ENCODE results near the gene XPNPEP1. TPM values are rescaled to one million over a fixed set of nuclear protein-coding genes. Genes with fewer than 3 reads are reported as not detected.

The XPNPEP1 gene
- total RNA-seq, 1 experiment from 2014 or later: 71.3 TPM

DNA sequence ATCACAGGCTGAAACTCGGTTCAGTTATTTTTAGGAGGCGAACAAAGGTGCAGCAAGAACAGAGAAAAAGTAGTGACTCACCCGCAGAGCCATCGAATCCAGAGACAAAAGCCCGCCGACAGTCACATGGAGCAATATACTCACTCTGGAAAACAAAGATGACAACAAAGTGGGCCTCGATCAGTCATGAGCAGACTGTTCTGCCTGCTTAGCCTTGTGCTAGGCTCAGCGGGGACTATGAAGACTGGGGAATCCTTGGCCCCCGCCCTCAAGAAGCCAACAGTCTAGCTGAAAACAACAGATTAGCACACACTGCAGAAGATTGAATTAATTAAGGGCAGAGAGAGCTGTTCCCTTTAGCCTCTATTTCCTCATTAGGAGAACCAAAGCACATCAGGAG is 30.4 kb downstream of the XPNPEP1 start:
- no CpG with 5 or more reads among the region's 9 CpGs for WGBS (ENCODE audit: extremely low coverage, insufficient read length, low lambda C conversion rate)
- H4K5ac ChIP-seq (ENCODE audit: insufficient read length, low read depth, low read length): peak overlapping the region; percentile 17
- no peak overlapping the region for H2BK120ac ChIP-seq (ENCODE audit: low read depth, low read length, poor library complexity, severe bottlenecking)
- no peak overlapping the region for H3K4ac ChIP-seq (ENCODE audit: low read depth, low read length)
- no peak overlapping the region for H2BK5ac ChIP-seq (ENCODE audit: insufficient read length, low read length)
- H4K91ac ChIP-seq (ENCODE audit: insufficient read length, low read depth, low read length): no peak overlapping the region
- no peaks in the 10 kb centered on the region for H3K79me2 ChIP-seq (ENCODE audit: insufficient read depth, low read length)
- H2BK20ac ChIP-seq (ENCODE audit: low read depth, low read length, poor library complexity, severe bottlenecking): no peak overlapping the region
- no peaks in the 10 kb centered on the region; the same call in 1 of the 2 replicates for H3K4me1 ChIP-seq (ENCODE audit: insufficient read depth, low read length)
- no peak overlapping the region for H2AK5ac ChIP-seq (ENCODE audit: insufficient read length, low read length)
- no peak overlapping the region for H3K18ac ChIP-seq (ENCODE audit: insufficient read length, low read depth, low read length)
- no peaks in the 10 kb centered on the region for H3K9me3 ChIP-seq (ENCODE audit: control insufficient read depth, low read depth, low read length)
- Mint-ChIP-seq H3K36me3 (ENCODE audit: insufficient read depth in 1 of 3, low read depth in 3 of 3) (peaks cover 9 to 37% (median 34%) of the 10 kb centered on the region in 3 experiments), H3K27ac (peak overlapping the region; percentile 85 to 97 (median 90); a peak in 6 of 7 replicates), H3K4me1 (peaks cover 18 to 31% of the 10 kb centered on the region in 2 experiments), H3K4me3 (no peak overlapping the region), H3K9me3 (no peaks in the 10 kb centered on the region; a peak in 1 of 5 replicates), H3K27me3 (ENCODE audit: low read depth) (no peaks in the 10 kb centered on the region)
- H3T11ph ChIP-seq (ENCODE audit: low read length): no peak overlapping the region
- H3K27ac ChIP-seq (ENCODE audit: insufficient read length, low read depth, low read length): no peak overlapping the region
- no peaks in the 10 kb centered on the region for H4K20me1 ChIP-seq (ENCODE audit: control insufficient read depth, insufficient read depth, insufficient read length)
- no peak overlapping the region for H3K4me2 ChIP-seq (ENCODE audit: insufficient read depth, insufficient read length, low read length)
- no peaks in the 10 kb centered on the region for H3K27me3 ChIP-seq (ENCODE audit: insufficient read depth, low read length)
- TF ChIP-seq, protein P1, sequence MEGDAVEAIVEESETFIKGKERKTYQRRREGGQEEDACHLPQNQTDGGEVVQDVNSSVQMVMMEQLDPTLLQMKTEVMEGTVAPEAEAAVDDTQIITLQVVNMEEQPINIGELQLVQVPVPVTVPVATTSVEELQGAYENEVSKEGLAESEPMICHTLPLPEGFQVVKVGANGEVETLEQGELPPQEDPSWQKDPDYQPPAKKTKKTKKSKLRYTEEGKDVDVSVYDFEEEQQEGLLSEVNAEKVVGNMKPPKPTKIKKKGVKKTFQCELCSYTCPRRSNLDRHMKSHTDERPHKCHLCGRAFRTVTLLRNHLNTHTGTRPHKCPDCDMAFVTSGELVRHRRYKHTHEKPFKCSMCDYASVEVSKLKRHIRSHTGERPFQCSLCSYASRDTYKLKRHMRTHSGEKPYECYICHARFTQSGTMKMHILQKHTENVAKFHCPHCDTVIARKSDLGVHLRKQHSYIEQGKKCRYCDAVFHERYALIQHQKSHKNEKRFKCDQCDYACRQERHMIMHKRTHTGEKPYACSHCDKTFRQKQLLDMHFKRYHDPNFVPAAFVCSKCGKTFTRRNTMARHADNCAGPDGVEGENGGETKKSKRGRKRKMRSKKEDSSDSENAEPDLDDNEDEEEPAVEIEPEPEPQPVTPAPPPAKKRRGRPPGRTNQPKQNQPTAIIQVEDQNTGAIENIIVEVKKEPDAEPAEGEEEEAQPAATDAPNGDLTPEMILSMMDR (conservative IDR thresholded peaks at IDR 0.05): no peak
- no peak overlapping the region for H3K23ac ChIP-seq (ENCODE audit: insufficient read length, low read depth, low read length)
- H3K56ac ChIP-seq (ENCODE audit: insufficient read length, low read depth, low read length): no peak overlapping the region
- DNase-seq: peak; percentile 35
- no peak overlapping the region for H4K8ac ChIP-seq (replicated peaks; ENCODE audit: insufficient read length, low read depth, low read length)
- H3K23me2 ChIP-seq (ENCODE audit: insufficient read length, low read depth, low read length, poor library complexity, severe bottlenecking): no peaks in the 10 kb centered on the region
- no peak overlapping the region for H2AFZ ChIP-seq (ENCODE audit: low read length)
- H3K14ac ChIP-seq (ENCODE audit: insufficient read depth, low read length): no peak overlapping the region; the same call in 1 of the 2 replicates
- H2BK15ac ChIP-seq (ENCODE audit: low read depth, low read length): no peak overlapping the region
- peak overlapping the region; percentile 76 for H2BK12ac ChIP-seq (ENCODE audit: insufficient read length, low read depth, low read length)
- H3K9ac ChIP-seq (ENCODE audit: extremely low read depth, insufficient read length, low read length): peak overlapping the region; percentile 33
- H3K79me1 ChIP-seq (ENCODE audit: insufficient read depth, low read depth, low read length, poor library complexity, severe bottlenecking): no peaks in the 10 kb centered on the region

Data from H9 (cell line).